ENCODE results near the gene SPX.

The SPX gene

GRCh38 chr12:21483531-21483930, 42.6 kb upstream of the SPX start:
- Histone ChIP-seq H3F3A (ENCODE audit: insufficient read depth, low read length) (peaks cover 12% of the 10 kb centered on the region; the same call in 1 of the 2 replicates), H3K36me3 (replicated peaks; ENCODE audit: insufficient read depth, low read length) (peaks cover 5% of the 10 kb centered on the region; the same call in 1 of the 2 replicates), H2AFZ (ENCODE audit: low read length) (no peak overlapping the region), H4K20me1 (ENCODE audit: insufficient read depth, low read length) (no peaks in the 10 kb centered on the region), H3K9ac (ENCODE audit: low read length) (peak overlapping the region; percentile 29; the same call in 1 of the 2 replicates), H3K4me2 (ENCODE audit: low read depth, low read length) (peak overlapping the region; percentile 75), H3K4me1 (ENCODE audit: low read length) (peaks cover 23% of the 10 kb centered on the region), H3K79me2 (ENCODE audit: low read length) (no peaks in the 10 kb centered on the region), H3K27ac (ENCODE audit: low read length) (peak overlapping the region; percentile 65), H3K4me3 (ENCODE audit: low read length) (peak overlapping the region; percentile 39), H3K27me3 (replicated peaks; ENCODE audit: insufficient read depth, low read length) (no peaks in the 10 kb centered on the region), H3K9me3 (replicated peaks; ENCODE audit: insufficient read depth, low read length) (no peaks in the 10 kb centered on the region), H3K9me2 (replicated peaks; ENCODE audit: insufficient read depth, low read length) (no peaks in the 10 kb centered on the region)
- TF ChIP-seq EZH2phosphoT487 (IDR thresholded peaks at IDR 0.05; ENCODE audit: low read length) (no peak), CTCF (IDR thresholded peaks at IDR 0.05; ENCODE audit: low read length) (no peak), EZH2 (optimal IDR thresholded peaks at IDR 0.05; ENCODE audit: low read depth, low read length) (no peak)
- DNase-seq: peak; percentile 80

GRCh38 chr12:21485998-21486397, 40.1 kb upstream of the SPX start:
- H3K9me3 ChIP-seq (replicated peaks; ENCODE audit: insufficient read depth, low read length): no peaks in the 10 kb centered on the region
- no peak overlapping the region for H3K27ac ChIP-seq (ENCODE audit: low read length)
- no peak for DNase-seq
- H3K36me3 ChIP-seq (replicated peaks; ENCODE audit: insufficient read depth, low read length): no peaks in the 10 kb centered on the region; the same call in 1 of the 2 replicates
- H2AFZ ChIP-seq (ENCODE audit: low read length): no peak overlapping the region
- H3K79me2 ChIP-seq (ENCODE audit: low read length): no peaks in the 10 kb centered on the region
- H3K4me2 ChIP-seq (ENCODE audit: low read depth, low read length): no peak overlapping the region
- H3F3A ChIP-seq (ENCODE audit: insufficient read depth, low read length): peaks cover 12% of the 10 kb centered on the region; the same call in 1 of the 2 replicates
- H3K4me1 ChIP-seq (ENCODE audit: low read length): peaks cover 23% of the 10 kb centered on the region
- H3K4me3 ChIP-seq (ENCODE audit: low read length): no peak overlapping the region
- H3K9ac ChIP-seq (ENCODE audit: low read length): no peak overlapping the region
- H3K9me2 ChIP-seq (replicated peaks; ENCODE audit: insufficient read depth, low read length): no peaks in the 10 kb centered on the region
- TF ChIP-seq CTCF (IDR thresholded peaks at IDR 0.05; ENCODE audit: low read length): no peak
- TF ChIP-seq EZH2 (optimal IDR thresholded peaks at IDR 0.05; ENCODE audit: low read depth, low read length): no peak
- TF ChIP-seq EZH2phosphoT487 (IDR thresholded peaks at IDR 0.05; ENCODE audit: low read length): no peak
- H4K20me1 ChIP-seq (ENCODE audit: insufficient read depth, low read length): no peaks in the 10 kb centered on the region
- no peaks in the 10 kb centered on the region for H3K27me3 ChIP-seq (replicated peaks; ENCODE audit: insufficient read depth, low read length)

- Histone ChIP-seq H3K9me2 (replicated peaks; ENCODE audit: insufficient read depth, low read length) (no peaks in the 10 kb centered on the region), H3F3A (ENCODE audit: insufficient read depth, low read length) (peaks cover 7% of the 10 kb centered on the region; the same call in 1 of the 2 replicates), H3K4me1 (ENCODE audit: low read length) (peaks cover 30% of the 10 kb centered on the region), H3K27me3 (replicated peaks; ENCODE audit: insufficient read depth, low read length) (no peaks in the 10 kb centered on the region), H3K4me2 (ENCODE audit: low read depth, low read length) (peak overlapping the region; percentile 74), H3K9ac (ENCODE audit: low read length) (no peak overlapping the region), H3K79me2 (ENCODE audit: low read length) (peaks cover 64% of the 10 kb centered on the region), H3K4me3 (ENCODE audit: low read length) (no peak overlapping the region), H3K36me3 (replicated peaks; ENCODE audit: insufficient read depth, low read length) (peaks cover 3% of the 10 kb centered on the region; the same call in 1 of the 2 replicates), H4K20me1 (ENCODE audit: insufficient read depth, low read length) (no peaks in the 10 kb centered on the region), H3K27ac (ENCODE audit: low read length) (no peak overlapping the region), H3K9me3 (replicated peaks; ENCODE audit: insufficient read depth, low read length) (no peaks in the 10 kb centered on the region), H2AFZ (ENCODE audit: low read length) (no peak overlapping the region)
- DNase-seq: no peak
- TF ChIP-seq CTCF (IDR thresholded peaks at IDR 0.05; ENCODE audit: low read length): no peak
- TF ChIP-seq EZH2 (optimal IDR thresholded peaks at IDR 0.05; ENCODE audit: low read depth, low read length): no peak
- no peak for TF ChIP-seq EZH2phosphoT487 (IDR thresholded peaks at IDR 0.05; ENCODE audit: low read length)
These were observed 26.3 kb upstream of the SPX start for GRCh38 chr12:21499765-21500164.
